ENCODE data around the gene USP24. TPM values are rescaled to one million over a fixed set of nuclear protein-coding genes. Genes with fewer than 3 reads are reported as not detected.

Gene USP24
- total RNA-seq, 1 experiment from 2014 or later = 23.7 TPM

DNA sequence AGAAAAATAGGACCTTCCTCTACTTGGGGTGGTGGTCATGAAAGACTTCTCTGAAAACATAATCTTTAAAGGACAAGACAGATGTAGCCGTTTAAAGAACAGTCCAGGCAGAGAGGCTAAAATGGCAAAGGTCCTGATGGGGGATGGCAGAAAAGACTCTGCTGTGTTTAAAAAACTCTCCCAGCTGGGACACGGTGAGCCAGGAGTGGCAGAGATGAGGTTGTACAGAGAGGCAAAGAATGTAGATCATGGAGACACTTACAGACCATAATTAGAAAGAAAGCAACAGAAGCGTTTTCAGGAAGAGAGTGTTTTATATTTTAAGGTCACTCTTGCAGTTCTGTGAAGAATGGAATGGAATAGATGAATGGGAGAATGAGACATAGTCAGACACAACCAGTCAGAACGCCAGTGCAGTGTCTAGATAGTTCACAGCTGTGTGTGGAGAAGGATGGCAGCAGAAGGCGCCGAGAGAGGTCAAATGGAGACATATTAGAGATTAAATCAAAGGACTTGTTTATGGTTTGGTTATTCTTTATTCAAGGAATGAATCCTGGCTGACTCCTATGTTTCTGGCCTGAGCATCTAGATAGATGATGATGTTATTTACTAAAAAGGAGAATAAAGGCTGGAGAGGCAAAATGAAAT, 47.8 kb downstream of the USP24 start:
- no peak for DNase-seq (ENCODE audit: low read depth)

DNA sequence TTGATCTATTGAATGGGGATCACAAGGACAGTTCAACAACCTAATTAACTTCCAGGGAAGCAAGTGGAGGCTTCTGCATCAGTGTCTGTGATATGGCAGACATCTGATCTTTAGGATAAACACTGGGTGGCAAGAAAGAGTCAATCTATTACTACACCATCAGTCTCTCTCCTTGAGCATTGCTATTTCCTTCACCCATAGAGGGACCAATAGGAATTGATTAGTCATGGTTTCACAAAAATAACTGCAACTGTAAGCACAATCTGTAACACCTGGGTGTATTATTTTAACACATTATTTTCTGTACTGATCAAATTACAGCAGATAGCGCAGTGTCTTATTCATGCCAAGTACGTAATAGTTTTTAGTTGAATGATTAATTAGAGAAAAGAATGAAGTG, 50.3 kb downstream of the USP24 start:
- no peak for DNase-seq (ENCODE audit: low read depth)

DNA sequence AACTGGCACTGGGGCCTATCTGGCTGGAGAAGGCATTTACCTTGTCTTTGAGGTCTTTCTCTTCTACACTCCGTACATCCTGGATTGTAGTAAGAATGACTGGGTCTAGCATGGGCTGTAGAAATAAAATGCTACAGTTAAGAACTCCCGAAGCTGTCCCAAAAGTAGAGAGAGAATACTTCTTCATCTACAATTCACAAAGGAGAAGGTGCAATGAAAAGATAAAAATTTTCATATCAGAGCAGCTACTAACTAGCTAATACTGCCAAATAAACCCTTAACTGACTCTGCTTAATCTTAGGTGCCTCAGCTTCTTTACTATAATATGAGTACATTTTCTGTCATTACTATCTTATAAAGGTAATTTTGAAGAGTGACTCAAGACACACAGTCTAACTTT, 55.6 kb downstream of the USP24 start:
- no peak for DNase-seq (ENCODE audit: low read depth)

DNA sequence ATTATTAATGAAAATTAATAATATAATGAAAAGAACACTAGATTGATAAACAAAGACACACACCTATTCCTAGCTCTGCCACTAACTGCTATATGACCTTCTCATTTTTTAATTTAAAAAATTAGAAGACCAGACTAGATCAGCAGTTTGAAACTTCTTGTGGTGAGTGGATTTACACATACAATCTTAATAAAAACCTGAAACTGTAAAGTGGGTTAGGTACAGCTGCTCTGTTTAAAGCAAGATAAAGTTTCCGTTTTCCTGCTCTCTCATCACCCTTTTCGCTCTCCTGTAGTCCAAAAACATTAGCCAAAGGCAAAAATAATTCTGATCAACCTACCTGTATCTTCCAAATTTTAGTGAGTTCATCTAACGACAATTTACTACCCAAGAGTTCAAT, 58.6 kb downstream of the USP24 start:
- no peak for DNase-seq (ENCODE audit: low read depth)

DNA sequence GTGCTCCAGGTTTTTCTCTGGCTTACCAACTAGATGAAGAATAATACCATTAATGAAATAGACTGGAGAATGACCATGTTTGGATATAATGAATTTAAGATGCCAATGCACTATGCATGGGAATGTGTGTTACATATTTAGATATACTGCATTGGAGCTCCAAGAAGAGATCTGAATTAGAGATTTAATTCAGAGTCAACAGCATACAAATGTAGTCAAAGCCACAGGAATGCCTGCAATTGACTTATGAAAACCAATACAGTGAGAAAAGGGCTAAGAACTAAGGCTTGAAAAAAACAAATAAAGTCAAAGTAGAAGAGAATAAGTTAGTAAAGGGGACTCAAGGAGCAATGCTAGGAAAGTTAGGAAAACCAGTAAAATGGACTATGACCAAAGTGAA, 59.1 kb downstream of the USP24 start:
- DNase-seq (ENCODE audit: low read depth) = no peak

DNA sequence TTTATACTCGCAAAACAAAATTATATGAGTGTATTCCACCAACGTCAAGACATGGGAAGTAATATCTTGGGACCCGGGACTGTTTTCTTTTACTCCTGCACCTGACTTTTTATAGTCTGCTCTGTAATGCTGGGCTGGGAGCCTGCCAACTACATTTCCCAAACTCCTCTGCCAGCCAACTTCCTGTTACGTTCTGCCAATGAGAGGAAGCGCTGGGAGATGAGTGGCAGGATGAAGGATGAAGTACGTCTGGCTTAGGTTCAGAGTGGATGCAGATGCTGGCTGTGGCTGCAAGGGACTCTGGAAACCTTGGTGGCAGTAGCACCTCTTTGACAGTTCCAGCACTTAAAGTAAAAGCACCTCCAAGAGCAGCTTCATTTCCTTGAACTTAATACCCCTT, 59.6 kb downstream of the USP24 start:
- DNase-seq (ENCODE audit: low read depth) = no peak

DNA sequence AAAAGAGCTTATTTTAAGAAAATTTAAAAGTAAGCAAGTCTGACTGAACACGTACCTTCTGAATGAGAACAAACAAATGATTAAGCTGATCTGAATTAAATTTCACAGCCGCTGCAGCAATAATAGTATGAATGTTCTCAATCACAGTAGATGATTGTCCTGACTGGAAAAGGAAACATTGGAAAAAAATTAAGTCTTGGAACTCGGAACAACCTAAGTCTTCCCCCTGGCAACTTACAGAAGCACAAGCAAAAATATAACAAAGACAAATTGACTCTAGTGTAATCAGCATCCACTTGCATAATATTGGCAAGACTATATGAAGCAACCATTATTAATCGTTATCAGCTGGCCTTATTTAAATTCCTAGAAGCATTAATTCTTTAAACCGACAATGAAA, 60.5 kb downstream of the USP24 start:
- no peak for DNase-seq (ENCODE audit: low read depth)

DNA sequence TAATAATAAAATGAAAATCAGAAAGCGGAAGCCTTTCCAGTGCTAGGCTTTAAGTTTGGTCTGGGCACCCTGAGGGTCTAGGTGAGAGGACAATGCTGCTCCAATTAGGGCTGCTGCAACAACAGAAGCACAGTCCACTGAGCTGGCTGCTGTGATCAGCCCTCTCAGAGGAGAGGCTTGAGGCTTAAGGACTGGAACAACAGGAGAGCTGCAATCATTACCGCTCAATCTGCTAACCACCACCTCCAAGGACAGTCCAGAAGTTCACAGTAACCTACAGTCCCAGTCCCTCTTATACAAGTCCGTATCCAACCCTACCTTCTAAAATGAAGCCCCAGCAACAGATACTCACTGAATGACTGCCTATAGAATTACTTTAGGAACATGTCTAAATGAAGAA, 62.1 kb downstream of the USP24 start:
- no peak for DNase-seq (ENCODE audit: low read depth)

DNA sequence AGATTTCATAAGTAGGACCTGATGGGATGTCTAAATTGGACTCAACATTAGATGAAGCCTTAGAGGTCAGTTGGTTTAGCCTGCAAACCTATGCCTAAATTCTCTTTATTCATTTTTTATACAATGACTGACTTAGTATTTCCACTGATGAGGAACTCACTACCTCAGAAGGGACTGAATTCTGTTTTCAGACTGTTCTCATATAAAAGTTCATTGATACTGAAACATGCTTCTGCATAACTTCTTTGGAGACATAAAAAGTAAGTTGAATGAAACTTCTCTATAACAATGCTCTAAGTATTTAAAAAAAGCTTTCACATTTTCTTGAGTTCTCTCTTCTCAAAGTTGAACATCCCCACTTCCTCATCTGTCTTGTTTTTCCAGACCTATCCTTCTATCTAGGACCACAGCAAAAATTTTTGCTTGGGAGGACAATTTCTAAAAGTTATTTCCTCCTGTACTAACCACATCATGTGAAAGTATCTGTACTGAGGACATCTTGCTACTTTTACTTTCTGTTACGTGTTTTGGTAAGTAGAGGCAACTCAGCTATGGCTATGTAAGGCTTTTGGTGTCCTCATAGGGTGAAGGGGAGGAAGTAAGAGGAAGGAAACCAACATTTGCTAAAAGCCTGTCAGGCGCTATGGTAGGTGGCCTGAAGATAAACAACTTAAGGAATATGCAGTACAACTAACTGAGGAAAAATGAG, 64.1 kb downstream of the USP24 start:
- no peak for DNase-seq (ENCODE audit: low read depth)

DNA sequence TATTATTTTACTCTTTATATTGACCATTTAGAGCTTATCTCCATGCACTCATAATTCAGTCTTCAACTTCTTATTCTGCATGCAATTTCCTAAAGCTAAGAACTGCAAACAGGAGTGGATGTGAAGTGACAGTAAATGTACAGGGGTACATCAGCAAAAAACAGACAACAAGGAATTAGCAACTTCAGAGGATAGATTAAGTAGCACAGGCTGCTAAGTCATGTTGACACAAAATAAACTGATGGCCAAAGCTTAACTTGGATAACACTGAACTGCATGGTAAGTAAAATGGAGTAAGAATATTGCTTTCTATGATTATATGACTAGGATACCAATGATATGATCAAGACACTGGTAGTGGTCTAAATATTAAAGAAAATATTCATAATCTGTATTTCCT, 66.5 kb downstream of the USP24 start:
- no peak for DNase-seq (ENCODE audit: low read depth)

DNA sequence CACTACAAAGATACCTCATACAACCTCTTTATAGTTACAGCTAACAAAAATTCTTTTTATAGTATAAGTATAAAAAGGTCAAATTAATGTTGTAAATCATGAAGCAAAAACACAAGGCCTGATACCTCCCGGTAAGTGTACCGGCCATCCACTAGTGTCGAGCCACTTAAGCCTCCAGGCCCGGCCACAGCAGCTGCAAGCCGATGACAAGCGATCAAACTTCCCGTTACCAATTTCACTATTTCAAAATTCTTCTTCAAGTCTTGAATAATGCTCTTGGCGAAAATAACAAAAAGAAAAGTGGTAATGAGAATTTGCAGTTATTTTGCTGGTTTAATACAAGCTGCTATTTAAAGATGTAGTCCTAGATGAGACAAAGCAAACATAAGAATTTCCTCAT, 67.6 kb downstream of the USP24 start:
- no peak for DNase-seq (ENCODE audit: low read depth)

DNA sequence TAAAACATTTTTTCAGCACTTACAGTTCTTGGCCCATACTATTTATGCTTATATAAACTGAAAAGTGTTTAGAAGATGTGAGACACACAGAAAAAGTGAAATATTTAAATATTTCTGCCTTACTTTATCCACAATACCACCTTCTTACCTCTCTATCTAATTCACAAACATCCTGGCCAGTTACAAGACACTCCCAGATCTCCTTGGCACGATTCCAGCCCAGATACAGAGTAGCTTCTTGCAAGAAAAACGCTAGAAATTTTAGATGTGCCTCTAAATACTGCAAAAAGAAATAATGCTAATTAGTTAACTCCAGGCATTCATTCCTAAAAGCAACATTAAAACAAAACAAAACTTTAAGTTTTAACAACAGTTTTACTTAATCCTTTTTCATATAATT, 68.4 kb downstream of the USP24 start:
- no peak for DNase-seq (ENCODE audit: low read depth)

DNA sequence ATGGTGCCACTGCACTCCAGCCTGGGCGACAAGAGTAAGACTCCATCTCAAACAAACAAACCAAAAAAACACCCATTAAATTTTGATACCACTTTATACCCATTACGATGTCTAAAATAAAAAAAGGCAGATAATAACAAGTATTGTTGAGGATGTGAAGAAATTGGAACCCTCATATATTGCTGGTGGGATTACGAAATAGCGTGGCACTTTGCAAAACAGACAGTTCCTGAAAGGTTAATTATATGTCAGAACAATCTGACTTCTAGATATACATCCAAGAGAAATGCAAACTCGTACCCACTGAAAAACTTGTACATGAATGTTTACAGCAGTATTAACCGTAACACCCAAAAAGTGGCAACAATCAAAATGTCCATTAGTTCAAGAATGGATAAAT, 70.3 kb downstream of the USP24 start:
- no peak for DNase-seq (ENCODE audit: low read depth)

DNA sequence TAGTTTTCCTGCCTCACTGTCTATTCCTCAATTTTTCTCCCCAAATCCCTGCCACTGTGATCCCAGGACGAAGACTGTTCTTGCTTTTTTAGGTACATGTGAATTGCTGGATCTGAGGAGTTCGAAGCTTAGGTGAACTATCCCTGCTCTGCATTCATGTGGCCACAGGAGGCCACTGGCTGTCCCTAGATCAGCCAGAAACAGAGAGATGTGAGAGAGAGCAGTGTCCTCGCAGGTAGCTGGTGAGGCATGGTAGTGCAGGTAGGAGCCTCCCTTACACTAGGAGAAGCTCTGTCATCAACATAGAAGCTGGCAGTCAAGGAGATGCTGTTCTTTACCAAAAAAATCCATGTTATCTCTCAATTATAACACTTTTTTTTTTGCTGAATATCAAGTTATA, 71.5 kb downstream of the USP24 start:
- DNase-seq (ENCODE audit: low read depth) = no peak

DNA sequence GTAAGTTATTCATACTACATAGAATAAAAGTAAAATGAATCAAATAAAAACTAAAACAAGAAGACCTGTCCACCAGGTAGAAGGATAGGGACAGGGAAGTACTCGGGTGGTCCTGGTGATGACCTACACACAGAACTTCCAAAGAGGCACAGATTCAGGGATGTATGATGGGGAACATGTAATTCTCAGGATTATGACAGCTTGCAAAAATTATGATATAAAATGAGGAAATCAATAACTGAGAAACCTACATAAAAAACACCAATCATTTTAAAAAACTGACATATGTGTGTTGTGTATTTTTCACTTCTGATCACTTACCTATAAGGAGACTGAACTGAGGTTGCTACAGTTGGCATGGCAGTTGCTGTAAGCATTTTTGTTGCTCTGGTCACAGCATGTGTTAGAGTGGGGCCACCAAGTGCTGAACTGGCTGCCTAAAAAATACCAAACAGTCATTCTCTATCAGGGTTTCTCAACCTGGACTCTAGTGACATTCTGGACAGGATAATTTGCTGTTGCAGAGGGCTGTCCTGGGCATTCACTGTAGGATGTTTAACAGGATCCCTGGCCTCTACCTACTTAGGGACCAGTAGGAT, 73.8 kb downstream of the USP24 start:
- no peak for DNase-seq (ENCODE audit: low read depth)

DNA sequence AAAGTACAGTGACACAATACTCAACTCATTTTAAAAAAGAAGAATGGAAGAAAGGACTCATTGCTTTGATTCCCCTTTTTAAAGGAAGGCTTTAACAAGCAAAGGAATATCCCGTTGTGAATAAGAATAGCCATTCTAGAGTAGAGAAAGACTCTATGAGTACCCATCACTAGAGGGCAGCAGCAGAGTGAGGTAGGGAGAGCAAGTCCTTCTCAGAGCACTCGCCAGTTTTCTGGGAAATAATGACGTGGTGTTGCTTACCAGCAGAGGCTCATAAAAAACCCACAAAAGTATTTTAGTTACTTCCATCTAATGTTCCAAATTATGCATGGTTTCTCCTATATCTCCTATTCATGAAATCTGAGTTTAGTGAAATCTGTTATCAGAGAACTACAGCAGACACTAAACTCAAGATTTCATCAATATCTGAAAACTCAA, 74.6 kb downstream of the USP24 start:
- peak; percentile 89 for DNase-seq (ENCODE audit: low read depth)

DNA sequence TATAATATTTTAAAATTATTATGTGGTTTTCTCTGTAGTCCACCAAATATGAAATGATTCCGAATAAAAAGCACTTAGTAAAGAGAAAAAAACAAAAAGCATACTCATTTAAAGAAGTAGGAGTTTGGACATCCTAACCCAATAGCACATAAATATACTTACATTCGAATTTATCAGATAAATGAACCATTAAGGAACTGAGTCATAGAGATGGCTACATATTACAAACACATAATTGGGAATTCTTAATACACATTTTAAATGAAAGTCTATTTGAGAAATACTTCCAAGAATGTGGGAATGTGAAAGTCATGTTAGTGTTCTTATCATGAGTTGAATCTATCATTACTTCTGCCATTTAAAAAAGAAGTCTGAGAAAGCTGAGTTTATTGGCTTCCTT, 75.0 kb downstream of the USP24 start:
- DNase-seq (ENCODE audit: low read depth) = no peak

DNA sequence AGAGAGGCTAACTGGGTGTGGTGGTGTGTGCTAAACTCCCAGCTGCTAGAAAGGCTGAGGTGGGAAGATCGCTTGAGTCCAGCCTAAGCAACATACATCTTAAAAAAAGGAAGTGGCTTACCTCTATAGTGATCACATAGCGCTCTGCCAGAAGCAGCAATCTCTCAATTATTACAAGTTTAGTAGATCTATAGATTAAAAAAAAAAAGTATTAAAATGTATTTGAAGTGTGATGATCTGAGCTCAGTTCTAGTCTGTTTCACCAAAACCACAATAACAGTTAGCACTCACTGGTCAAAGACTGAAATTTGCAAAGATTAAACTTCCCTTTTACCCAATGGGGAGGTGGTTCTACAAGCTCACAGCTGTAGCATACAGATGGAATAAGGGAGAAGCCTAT, 76.3 kb downstream of the USP24 start:
- no peak for DNase-seq (ENCODE audit: low read depth)

DNA sequence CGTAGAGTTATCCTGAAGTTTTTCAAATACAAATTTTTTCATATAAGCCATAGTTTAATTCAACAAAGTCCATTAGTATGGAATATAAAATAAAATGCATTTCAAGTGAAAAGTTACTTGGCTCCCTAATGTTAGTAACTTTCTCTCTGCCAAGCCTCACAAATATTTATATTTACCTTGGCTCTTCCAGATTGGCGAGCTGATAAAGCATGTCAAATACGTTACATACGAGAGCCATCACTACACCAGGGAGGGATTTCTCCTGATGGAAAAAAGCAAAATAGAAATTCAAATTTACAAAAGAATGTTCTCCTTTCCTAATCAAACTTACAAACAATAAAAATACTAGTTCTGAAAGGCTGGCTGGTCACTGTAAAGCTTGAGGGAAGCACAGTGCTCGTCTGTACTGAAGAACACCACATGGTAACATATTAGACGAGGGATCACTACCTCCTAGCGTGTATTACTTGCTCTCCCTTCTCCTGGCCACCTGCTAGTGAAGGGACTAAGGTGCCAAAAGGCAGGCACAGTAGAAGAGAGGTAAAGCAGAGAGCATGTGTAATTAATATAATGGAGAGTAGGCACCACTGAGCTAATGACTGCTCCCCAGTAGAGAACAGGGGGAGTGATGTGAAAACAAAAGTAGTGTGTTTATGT, 80.9 kb downstream of the USP24 start:
- DNase-seq (ENCODE audit: low read depth) = no peak

DNA sequence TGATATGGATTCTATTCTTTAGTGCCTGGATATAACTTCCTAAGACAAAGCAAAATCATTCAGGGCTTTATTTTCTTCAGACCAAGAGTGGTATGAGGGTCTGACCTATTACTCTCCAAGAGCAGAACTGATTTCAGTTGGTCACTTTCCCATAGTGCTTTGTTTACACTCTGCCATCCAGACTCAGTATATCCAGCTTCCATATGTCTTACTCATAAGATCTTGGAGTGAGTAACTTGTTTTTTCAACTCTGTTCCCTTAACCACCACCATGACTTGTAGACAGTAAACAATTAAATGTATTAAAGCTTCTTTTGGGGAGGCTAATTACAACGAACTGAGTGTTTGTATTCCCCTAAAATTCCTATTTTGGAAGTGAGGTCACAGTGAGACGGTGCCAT, 83.4 kb downstream of the USP24 start:
- DNase-seq (ENCODE audit: low read depth) = peak; percentile 74

DNA sequence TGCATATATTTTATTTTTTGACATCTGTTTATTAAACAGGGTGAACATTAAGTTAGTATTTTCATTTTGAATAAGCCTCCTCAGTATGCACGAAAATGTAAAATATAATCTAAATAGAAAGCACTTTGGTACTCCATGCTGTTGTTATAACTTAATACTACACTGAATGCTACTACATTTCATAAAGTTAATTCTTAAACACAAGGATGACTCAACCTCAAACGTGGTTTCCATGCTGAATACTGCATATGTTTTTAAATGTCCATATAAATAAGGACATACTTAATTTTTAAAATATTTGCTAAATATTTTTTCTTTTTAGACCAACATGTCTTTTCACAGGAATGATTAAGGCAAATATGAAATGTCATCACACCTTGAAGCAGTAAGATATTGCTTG, 83.9 kb downstream of the USP24 start:
- DNase-seq (ENCODE audit: low read depth) = no peak

DNA sequence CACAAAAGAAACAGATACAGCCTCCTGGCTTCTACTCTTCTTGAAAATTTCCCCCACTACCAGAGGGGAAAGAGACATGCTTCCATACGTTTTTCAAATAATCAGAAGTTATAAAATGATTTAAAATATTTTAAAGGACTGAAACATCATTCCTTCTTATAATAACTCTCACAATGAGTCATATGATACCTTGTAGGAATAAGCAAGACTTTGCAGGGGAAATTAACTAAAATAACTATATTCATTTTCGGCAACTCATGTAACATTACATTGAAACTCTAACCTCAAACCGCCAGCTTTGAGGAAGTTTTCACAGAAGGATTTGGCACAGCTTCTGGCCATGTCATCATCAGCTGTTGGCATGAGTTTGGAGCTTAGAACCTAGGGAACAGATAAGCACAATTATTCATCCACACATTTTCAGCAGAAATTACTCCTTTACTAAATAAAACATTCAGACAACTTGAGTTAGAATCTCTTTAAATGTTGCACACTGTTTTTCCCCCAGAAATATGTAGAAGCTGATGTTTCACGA, 85.9 kb downstream of the USP24 start:
- peak; percentile 96 for DNase-seq (ENCODE audit: low read depth)
